GM12874 (cell line): Measurements from ENCODE around the gene SLC39A7.

Experiments
- CTCF ChIP-seq: IDR thresholded peaks from 2 replicates; pipeline ENCODE4 v1.5.1; 2011; ENCODE audit warnings: low read depth, mild to moderate bottlenecking, control low read depth, low read length, moderate library complexity; ENCODE audit not compliant: insufficient read depth

Gene SLC39A7

DNA sequence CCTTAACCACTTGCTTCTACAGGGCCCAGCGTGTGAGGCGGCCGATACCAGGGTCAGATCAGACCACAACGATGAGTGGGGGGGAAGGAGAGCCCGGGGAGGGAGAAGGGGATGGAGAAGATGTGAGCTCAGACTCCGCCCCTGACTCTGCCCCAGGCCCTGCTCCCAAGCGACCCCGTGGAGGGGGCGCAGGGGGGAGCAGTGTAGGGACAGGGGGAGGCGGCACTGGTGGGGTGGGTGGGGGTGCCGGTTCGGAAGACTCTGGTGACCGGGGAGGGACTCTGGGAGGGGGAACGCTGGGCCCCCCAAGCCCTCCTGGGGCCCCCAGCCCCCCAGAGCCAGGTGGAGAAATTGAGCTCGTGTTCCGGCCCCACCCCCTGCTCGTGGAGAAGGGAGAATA, 10.5 kb downstream of the SLC39A7 start:
- no peak for TF ChIP-seq CTCF

DNA sequence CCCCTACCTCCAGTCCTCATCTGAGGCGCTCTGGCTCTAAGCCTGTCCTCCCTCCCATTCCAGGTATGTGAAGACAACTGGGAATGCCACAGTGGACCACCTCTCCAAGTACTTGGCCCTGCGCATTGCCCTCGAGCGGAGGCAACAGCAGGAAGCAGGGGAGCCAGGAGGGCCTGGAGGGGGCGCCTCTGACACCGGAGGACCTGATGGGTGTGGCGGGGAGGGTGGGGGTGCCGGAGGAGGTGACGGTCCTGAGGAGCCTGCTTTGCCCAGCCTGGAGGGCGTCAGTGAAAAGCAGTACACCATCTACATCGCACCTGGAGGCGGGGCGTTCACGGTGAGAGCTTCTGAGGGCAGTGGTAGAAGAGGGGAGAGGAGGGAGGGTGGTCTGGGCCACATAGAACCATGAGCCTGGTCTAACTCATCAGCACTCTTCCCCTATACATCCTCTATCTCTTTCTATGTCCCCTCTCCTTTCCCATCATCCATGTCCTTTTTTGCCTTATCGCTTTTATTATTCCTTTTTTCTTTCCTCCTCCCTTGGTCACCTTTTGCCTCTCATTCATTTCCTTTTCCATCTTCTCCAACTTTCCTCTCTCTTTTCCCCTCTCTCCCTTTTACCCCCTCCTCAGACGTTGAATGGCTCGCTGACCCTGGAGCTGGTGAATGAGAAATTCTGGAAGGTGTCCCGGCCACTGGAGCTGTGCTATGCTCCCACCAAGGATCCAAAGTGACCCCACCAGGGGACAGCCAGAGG, 11.2 kb downstream of the SLC39A7 start:
- TF ChIP-seq CTCF: no peak

- TF ChIP-seq CTCF: no peak
These were observed 12.1 kb downstream of the SLC39A7 start for GRCh38 chr6:33212857-33213165.

DNA sequence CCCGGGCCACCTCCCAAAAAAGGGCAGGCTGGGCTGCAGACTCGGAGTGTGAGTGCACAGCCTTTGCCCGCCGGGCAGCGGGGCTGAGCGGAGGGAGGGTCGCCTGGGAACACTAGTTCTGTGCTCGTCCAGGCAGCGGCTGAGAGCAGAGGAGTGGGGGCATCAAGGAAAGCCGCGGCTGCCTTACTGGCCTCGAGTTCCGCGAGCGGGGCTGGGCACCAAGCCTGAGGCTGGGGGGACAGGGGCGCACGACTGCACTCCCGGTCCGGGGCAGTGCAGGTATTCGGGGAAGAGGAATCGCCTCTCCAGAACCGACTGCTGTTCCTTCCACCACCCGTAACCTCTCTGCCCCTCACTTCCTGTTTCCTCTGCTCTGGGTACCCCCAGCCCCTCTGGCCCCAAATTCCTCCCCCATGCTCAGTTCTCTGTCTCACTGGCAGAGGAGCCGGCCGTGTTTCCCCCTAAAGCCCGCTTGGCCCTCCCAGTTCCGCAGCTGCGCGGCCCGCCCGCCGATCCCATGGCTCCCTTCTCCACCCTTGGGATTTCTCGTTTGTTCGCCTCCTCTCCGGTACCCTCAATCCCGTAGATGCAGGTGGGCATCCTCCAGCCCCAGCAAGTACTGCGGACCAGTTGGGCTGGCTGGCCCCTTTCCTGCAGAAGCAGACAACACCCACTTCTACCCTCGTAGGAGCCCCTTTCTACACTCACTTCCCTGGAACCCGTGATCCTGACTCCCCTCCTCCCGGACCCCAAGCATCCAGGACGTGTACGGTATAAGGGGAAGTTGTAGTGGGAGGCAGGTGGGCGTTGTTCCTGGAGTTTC, 12.7 kb downstream of the SLC39A7 start:
- no peak for TF ChIP-seq CTCF

GRCh38 chr6:33213989-33214335, 13.3 kb downstream of the SLC39A7 start:
- TF ChIP-seq CTCF: no peak

- TF ChIP-seq CTCF: no peak
These were observed 14.8 kb downstream of the SLC39A7 start for GRCh38 chr6:33215271-33216116.

- no peak for TF ChIP-seq CTCF
These were observed 15.5 kb downstream of the SLC39A7 start for GRCh38 chr6:33216117-33216649.
